Hepatocyte (in vitro differentiated cells): Measurements from ENCODE around the gene RHOA. TPM values are rescaled to one million over a fixed set of nuclear protein-coding genes. Genes with fewer than 3 reads are reported as not detected.

Source experiments
- DNase-seq: peaks from one replicate; pipeline ENCODE4 v3.0.0-alpha.2; 2016; ENCODE audit warnings: low spot score
- H2AFZ ChIP-seq: fragments of 200-600 bp; sonication (generic); 2 replicates; pipeline ENCODE4 v1.6.0; 2016; ENCODE audit warnings: antibody characterized with exemption, mild to moderate bottlenecking
- H3K27ac ChIP-seq: fragments of 200-600 bp; sonication (generic); 2 replicates; pipeline ENCODE4 v1.5.1; 2016; ENCODE audit warnings: mild to moderate bottlenecking
- H3K27me3 ChIP-seq: fragments of 200-600 bp; sonication (generic); 2 replicates; pipeline ENCODE4 v1.6.1; 2016
- H3K36me3 ChIP-seq: fragments of 200-600 bp; sonication (generic); replicated peaks from 2 replicates; pipeline ENCODE4 v1.5.1; 2016; ENCODE audit warnings: low read depth; ENCODE audit not compliant: insufficient read depth
- H3K4me1 ChIP-seq: fragments of 200-600 bp; sonication (generic); 2 replicates; pipeline ENCODE4 v1.5.1; 2016; ENCODE audit warnings: mild to moderate bottlenecking, moderate library complexity; ENCODE audit not compliant: insufficient read depth
- H3K4me2 ChIP-seq: fragments of 200-600 bp; sonication (generic); 2 replicates; pipeline ENCODE4 v1.6.0; 2016
- H3K4me3 ChIP-seq: fragments of 200-600 bp; sonication (generic); 2 replicates; pipeline ENCODE4 v1.5.1; 2016; ENCODE audit warnings: mild to moderate bottlenecking
- H3K79me2 ChIP-seq: fragments of 200-600 bp; sonication (generic); 2 replicates; pipeline ENCODE4 v1.6.0; 2017; ENCODE audit warnings: mild to moderate bottlenecking
- H3K9me2 ChIP-seq: fragments of 200-600 bp; sonication (generic); replicated peaks from 2 replicates; pipeline ENCODE4 v1.6.0; 2017; ENCODE audit warnings: mild to moderate bottlenecking; ENCODE audit not compliant: insufficient read depth
- H3K9me3 ChIP-seq: fragments of 200-600 bp; sonication (generic); 2 replicates; pipeline ENCODE4 v1.5.1; 2016; ENCODE audit warnings: low read depth, mild to moderate bottlenecking
- H4K20me1 ChIP-seq: fragments of 200-600 bp; sonication (generic); 2 replicates; pipeline ENCODE4 v1.6.0; 2016; ENCODE audit warnings: mild to moderate bottlenecking; ENCODE audit not compliant: insufficient read depth, poor library complexity, severe bottlenecking
- CTCF ChIP-seq: fragments of 200-600 bp; sonication (generic); IDR thresholded peaks from 2 replicates; pipeline ENCODE4 v1.5.1; 2016; ENCODE audit warnings: antibody characterized with exemption, mild to moderate bottlenecking; ENCODE audit not compliant: poor library complexity
- EZH2 ChIP-seq: fragments of 200-600 bp; sonication (generic); IDR thresholded peaks from 2 replicates; pipeline ENCODE4 v1.6.1; 2016; ENCODE audit warnings: antibody characterized with exemption, mild to moderate bottlenecking, borderline replicate concordance
- EZH2phosphoT487 ChIP-seq: fragments of 200-600 bp; sonication (generic); IDR thresholded peaks from one replicate; pipeline ENCODE4 v1.6.1; 2018; ENCODE audit warnings: antibody characterized with exemption, mild to moderate bottlenecking, low read depth, moderate library complexity; ENCODE audit not compliant: unreplicated experiment, severe bottlenecking
- WGBS: methylation state at CpG from one replicate; pipeline ENCODE4 v1.1.6; 2016; ENCODE audit warnings: low lambda C conversion rate; ENCODE audit errors: missing lambda C conversion rate; 5-methylcytosine and 5-hydroxymethylcytosine counted together
- polyA plus RNA-seq: library from polyadenylated mRNA; unstranded; fragments of >200 nt; fragmentation: Nextera tagmentation; extraction: Ambion mirVana; gene quantifications from 2 replicates; pipeline ENCODE4 v1.2.1, GENCODE V29; 2016
- total RNA-seq: library from RNA; depleted of rRNA; stranded (reverse); fragments of >200 nt; gene quantifications from 2 replicates; pipeline ENCODE4 v1.2.3, GENCODE V29; 2014

Gene RHOA
- total and polyA plus RNA-seq, 2 experiments from 2014 or later: 392 to 434 TPM

DNA sequence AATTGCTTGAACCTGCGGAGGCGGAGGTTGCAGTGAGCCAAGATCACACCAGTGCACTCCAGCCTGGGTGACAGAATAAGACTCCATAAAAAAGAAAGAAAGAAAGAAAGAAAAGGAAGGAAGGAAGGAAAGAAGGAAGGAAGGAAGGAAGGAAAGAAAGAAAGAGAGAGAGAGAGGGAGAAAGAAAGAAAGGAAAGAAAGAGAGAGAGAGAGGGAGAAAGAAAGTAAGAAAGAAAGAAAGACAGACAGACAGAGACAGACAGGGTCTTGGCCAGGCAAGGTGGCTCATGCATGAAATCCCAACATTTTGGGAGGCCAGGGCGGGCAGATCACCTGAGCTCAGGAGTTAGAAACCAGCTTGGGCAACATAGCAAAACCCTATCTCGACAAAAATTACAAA is 41.8 kb upstream of the RHOA start:
- H3K4me3 ChIP-seq: no peak overlapping the region
- H3K4me1 ChIP-seq: no peaks in the 10 kb centered on the region
- no peaks in the 10 kb centered on the region for H3K36me3 ChIP-seq
- DNase-seq: no peak
- no peaks in the 10 kb centered on the region for H3K9me2 ChIP-seq
- no peak overlapping the region for H3K4me2 ChIP-seq
- TF ChIP-seq EZH2phosphoT487: no peak
- H3K27ac ChIP-seq: no peak overlapping the region
- no peak overlapping the region for H2AFZ ChIP-seq
- 94% methylated on average over 4 of the region's 4 CpGs for WGBS
- H3K27me3 ChIP-seq: no peaks in the 10 kb centered on the region
- H3K9me3 ChIP-seq: no peaks in the 10 kb centered on the region
- H4K20me1 ChIP-seq: no peaks in the 10 kb centered on the region
- no peaks in the 10 kb centered on the region for H3K79me2 ChIP-seq

- no peaks in the 10 kb centered on the region for H3K9me3 ChIP-seq
- H3K4me3 ChIP-seq: no peak overlapping the region
- no peaks in the 10 kb centered on the region for H3K79me2 ChIP-seq
- H3K27me3 ChIP-seq: no peaks in the 10 kb centered on the region
- H3K4me2 ChIP-seq: no peak overlapping the region
- no peak overlapping the region for H2AFZ ChIP-seq
- H3K27ac ChIP-seq: no peak overlapping the region
- DNase-seq: no peak
- 85% methylated on average over 5 of the region's 5 CpGs for WGBS
- H4K20me1 ChIP-seq: no peaks in the 10 kb centered on the region
- H3K4me1 ChIP-seq: no peaks in the 10 kb centered on the region
- TF ChIP-seq EZH2phosphoT487 (no peak), CTCF (no peak), EZH2 (no peak)
- H3K36me3 ChIP-seq: no peaks in the 10 kb centered on the region
- H3K9me2 ChIP-seq: no peaks in the 10 kb centered on the region
Measured at GRCh38 chr3:49445391-49445790, 33.6 kb upstream of the RHOA start.

DNA sequence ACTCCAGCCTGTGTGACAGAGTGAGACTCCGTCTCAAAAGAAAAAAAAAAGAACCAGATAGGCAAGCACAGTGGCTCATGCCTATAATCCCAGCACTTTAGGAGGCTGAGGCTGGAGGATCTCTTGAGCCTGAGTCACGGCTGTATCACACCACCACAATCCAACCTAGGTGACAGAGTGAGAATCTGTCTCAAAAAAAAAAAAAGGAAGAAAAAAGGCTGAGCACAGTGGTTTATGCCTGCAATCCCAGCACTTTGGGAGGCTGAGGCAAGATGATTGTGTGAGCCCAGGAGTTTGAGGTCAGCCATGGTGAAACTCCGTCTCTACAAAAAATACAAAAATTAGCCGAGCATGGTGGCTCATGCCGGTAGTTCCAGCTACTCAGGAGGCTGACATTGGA is 23.0 kb upstream of the RHOA start:
- no peak for TF ChIP-seq CTCF
- no peak for TF ChIP-seq EZH2phosphoT487
- no peak for TF ChIP-seq EZH2

DNA sequence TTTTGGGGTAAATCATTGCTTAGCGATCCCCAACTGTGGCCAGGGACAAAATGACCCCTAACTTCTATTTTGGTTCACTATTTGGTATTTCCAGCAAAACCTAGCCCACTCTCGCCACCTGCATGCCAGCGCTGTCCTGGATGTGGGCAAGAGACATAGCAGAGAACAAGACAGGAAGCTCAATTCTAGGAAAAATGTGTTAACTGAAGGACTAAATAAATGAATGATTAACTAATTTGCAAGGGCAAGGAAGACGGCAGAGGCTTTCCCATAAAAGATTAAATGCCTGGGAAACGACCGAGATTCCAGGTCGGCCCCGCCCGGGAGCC is 16.9 kb upstream of the RHOA start:
- peak overlapping the region; percentile 74 for H3K4me2 ChIP-seq
- H3K79me2 ChIP-seq: peaks cover 9% of the 10 kb centered on the region
- no peak for TF ChIP-seq EZH2phosphoT487
- TF ChIP-seq EZH2: no peak
- no peak for TF ChIP-seq CTCF
- peak overlapping the region; percentile 91 for H3K27ac ChIP-seq
- no peak for DNase-seq
- WGBS: 10% methylated on average over 9 of the region's 9 CpGs
- no peaks in the 10 kb centered on the region for H3K27me3 ChIP-seq
- peak overlapping the region; percentile 61 for H2AFZ ChIP-seq
- H3K9me3 ChIP-seq: no peaks in the 10 kb centered on the region
- H3K9me2 ChIP-seq: no peaks in the 10 kb centered on the region
- peak overlapping the region; percentile 31 for H3K4me3 ChIP-seq
- peaks cover 3% of the 10 kb centered on the region for H3K4me1 ChIP-seq
- no peaks in the 10 kb centered on the region for H4K20me1 ChIP-seq
- H3K36me3 ChIP-seq: no peaks in the 10 kb centered on the region

More for the DNA sequence above, 23.0 kb upstream of the RHOA start:
- WGBS: 85% methylated on average over 5 of the region's 5 CpGs
- Histone ChIP-seq H3K27ac (no peak overlapping the region), H3K4me1 (no peaks in the 10 kb centered on the region), H3K4me3 (no peak overlapping the region), H3K36me3 (no peaks in the 10 kb centered on the region), H3K27me3 (no peaks in the 10 kb centered on the region), H3K9me2 (no peaks in the 10 kb centered on the region), H3K9me3 (no peaks in the 10 kb centered on the region), H4K20me1 (no peaks in the 10 kb centered on the region), H3K79me2 (no peaks in the 10 kb centered on the region), H2AFZ (no peak overlapping the region), H3K4me2 (no peak overlapping the region)
- no peak for DNase-seq
